ENCODE data around the gene AKAP6.

AKAP6 gene

DNA sequence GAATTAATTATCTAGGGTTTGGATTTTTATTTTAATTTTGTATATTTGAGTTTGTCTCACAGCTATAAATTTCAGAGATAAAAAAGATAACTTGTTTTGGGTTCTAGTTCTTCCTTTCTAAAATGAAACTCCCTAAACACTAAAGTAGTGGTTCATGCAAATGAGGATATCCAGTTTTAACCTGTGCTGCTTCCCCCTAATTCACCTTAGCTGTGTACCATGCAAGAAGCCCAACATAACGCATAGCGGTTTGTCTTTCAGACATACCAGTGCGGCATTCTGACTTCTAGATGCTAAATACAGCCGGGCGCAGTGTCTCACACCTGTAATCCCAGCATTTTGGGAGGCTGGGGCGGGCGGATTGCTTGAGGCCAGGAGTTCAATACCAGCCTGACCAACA is 320.9 kb downstream of the AKAP6 start:
- TF ChIP-seq, protein P1, sequence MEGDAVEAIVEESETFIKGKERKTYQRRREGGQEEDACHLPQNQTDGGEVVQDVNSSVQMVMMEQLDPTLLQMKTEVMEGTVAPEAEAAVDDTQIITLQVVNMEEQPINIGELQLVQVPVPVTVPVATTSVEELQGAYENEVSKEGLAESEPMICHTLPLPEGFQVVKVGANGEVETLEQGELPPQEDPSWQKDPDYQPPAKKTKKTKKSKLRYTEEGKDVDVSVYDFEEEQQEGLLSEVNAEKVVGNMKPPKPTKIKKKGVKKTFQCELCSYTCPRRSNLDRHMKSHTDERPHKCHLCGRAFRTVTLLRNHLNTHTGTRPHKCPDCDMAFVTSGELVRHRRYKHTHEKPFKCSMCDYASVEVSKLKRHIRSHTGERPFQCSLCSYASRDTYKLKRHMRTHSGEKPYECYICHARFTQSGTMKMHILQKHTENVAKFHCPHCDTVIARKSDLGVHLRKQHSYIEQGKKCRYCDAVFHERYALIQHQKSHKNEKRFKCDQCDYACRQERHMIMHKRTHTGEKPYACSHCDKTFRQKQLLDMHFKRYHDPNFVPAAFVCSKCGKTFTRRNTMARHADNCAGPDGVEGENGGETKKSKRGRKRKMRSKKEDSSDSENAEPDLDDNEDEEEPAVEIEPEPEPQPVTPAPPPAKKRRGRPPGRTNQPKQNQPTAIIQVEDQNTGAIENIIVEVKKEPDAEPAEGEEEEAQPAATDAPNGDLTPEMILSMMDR (IDR thresholded peaks at IDR 0.05; ENCODE audit: low read depth, low read length) = no peak
- no peak overlapping the region for H3K4me3 ChIP-seq (ENCODE audit: low read depth, low read length)

DNA sequence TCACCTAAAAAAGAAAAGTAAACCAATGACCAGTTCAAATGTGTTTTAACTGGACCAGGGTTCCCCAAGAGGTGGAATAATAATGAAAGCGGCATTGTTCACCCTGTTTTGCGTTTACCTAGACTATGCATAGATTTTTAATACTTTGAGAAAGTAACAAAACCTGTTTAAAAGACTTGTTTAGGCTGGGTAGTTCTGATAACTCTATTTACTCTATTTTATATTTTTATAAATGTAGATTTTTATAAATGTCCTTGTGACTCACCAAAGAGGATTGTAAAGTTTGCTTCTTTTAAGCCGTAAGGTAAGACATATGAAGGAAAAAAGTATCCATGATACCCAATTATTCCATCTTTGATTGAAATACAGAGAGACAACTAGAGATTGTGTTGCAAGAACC is 321.6 kb downstream of the AKAP6 start:
- TF ChIP-seq, protein P1 (IDR thresholded peaks at IDR 0.05; ENCODE audit: low read depth, low read length) = no peak
- no peak overlapping the region for H3K4me3 ChIP-seq (ENCODE audit: low read depth, low read length)

- H3K4me3 ChIP-seq (ENCODE audit: low read depth, low read length) = no peak overlapping the region
- TF ChIP-seq, protein P1 (IDR thresholded peaks at IDR 0.05; ENCODE audit: low read depth, low read length) = no peak
Measured at GRCh38 chr14:32654106-32654505, 325.0 kb downstream of the AKAP6 start.

DNA sequence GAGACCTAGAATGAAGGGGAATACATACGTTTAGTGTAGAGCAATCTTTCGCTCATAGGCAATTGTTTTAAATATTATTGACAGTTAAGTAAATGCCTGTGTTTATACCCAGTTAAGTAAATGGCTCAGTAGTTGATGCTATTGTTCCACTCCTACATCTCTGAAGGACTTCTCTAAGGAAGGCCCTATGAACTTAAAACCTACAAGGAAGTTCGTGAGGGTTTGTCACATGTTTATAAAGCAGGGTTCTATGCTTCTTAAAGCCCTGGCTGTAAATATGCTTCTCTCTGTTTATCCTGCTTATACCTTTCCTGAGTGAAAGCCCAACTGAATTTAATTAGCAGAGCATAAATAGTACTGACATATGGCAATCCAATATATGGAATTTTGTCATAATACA is 327.5 kb downstream of the AKAP6 start:
- TF ChIP-seq, protein P1 (IDR thresholded peaks at IDR 0.05; ENCODE audit: low read depth, low read length) = no peak
- no peak overlapping the region for H3K4me3 ChIP-seq (ENCODE audit: low read depth, low read length)

GRCh38 chr14:32657081-32657480 is 328.0 kb downstream of the AKAP6 start:
- no peak overlapping the region for H3K4me3 ChIP-seq (ENCODE audit: low read depth, low read length)
- TF ChIP-seq, protein P1 (IDR thresholded peaks at IDR 0.05; ENCODE audit: low read depth, low read length) = no peak

DNA sequence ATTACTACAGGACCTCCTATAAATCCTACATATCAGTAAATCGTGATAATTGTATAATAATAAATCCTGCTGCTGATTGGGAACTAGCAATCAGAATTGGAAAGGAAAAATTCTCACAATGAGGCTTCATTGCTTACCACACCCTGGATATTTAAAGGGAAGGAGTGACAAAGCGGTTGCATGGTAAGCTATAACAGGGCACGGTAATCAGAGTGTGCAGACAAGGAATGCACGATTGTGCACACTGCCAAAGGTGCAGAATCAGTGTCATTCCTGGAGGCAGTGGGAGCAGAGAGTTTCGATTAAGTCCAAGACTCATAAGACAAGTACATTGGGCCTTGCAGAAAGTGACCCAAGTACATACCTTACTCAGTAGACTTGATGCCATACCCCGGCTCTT is 332.1 kb downstream of the AKAP6 start:
- H3K4me3 ChIP-seq (ENCODE audit: low read depth, low read length) = no peak overlapping the region
- TF ChIP-seq, protein P1 (IDR thresholded peaks at IDR 0.05; ENCODE audit: low read depth, low read length) = no peak

DNA sequence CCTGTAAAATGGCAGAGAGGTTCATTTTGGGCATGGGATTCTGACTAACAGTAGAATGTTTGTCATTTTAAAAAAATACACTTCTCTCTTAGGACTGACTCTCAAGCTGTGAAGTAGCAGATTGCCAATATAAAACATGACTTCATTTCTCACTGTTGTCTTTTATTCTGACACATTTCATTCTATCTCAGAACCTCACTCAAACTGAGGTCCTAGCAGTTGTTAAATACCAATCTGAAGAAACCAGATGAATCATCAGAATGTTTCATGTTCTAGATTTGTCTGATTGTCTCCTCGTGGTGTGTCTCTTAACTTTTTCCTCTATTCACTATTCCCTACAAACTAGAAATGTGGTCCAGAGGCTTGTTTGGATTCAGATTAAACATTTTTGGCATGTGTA is 333.1 kb downstream of the AKAP6 start:
- TF ChIP-seq, protein P1 (IDR thresholded peaks at IDR 0.05; ENCODE audit: low read depth, low read length) = no peak

More for the DNA sequence above, 333.1 kb downstream of the AKAP6 start:
- H3K4me3 ChIP-seq (ENCODE audit: low read depth, low read length) = no peak overlapping the region
